ENCODE measurements around the gene LILRA5. TPM values are rescaled to one million over a fixed set of nuclear protein-coding genes. Genes with fewer than 3 reads are reported as not detected.
"Not testable (repeated sequence)": the region's sequence is repeated elsewhere in the genome, so short reads cannot be mapped to it uniquely, and the experiment has no call there.

The LILRA5 gene
- total RNA-seq, 5 donors from 2014 or later (not counting 1 experiment from before 2014, with no cell fraction given): not detected

GRCh38 chr19:54277111-54277615 is 35.8 kb downstream of the LILRA5 start:
- WGBS (ENCODE audit: insufficient coverage): 73% methylated on average over 3 of the region's 15 CpGs
- H3K27me3 Mint-ChIP-seq: peaks cover 33 to 57% of the 10 kb centered on the region in 2 donors
- H3K9me3 Mint-ChIP-seq; H3K4me3 ChIP-seq (ENCODE audit: control insufficient read depth in 1 of 2, extremely low read depth in 1 of 2, low read length in 1 of 2); H3K9me3 ChIP-seq; H3K4me3 Mint-ChIP-seq; H3K27ac ChIP-seq (ENCODE audit: low read length); H3K27ac Mint-ChIP-seq; DNase-seq; CTCF ChIA-PET; H3K36me3 ChIP-seq (ENCODE audit: control insufficient read depth in 2 of 2, extremely low read depth in 1 of 2, insufficient read depth in 1 of 2, low read length in 1 of 2); ATAC-seq (replicated peaks in 1 of 4); H3K4me1 ChIP-seq (ENCODE audit: control insufficient read depth in 1 of 2, extremely low read depth in 1 of 2, insufficient read depth in 2 of 2, low read length in 2 of 2); H3K4me1 Mint-ChIP-seq; H3K36me3 Mint-ChIP-seq; POLR2A ChIA-PET: not testable (repeated sequence)
- H3K27me3 ChIP-seq (replicated peaks in 1 of 2; ENCODE audit: control insufficient read depth in 2 of 2, extremely low read depth in 1 of 2, insufficient read depth in 2 of 2, low read length in 1 of 2): peaks cover 0 to 61% of the 10 kb centered on the region in 2 experiments

GRCh38 chr19:54275951-54276350 is 37.0 kb downstream of the LILRA5 start:
- H3K27me3 Mint-ChIP-seq: peaks cover 28 to 55% of the 10 kb centered on the region in 2 donors
- CTCF ChIA-PET: no interaction called here
- Histone ChIP-seq H3K9me3 (no peaks in the 10 kb centered on the region), H3K4me1 (ENCODE audit: control insufficient read depth in 1 of 2, extremely low read depth in 1 of 2, insufficient read depth in 2 of 2, low read length in 2 of 2) (no peaks in the 10 kb centered on the region), H3K27ac (ENCODE audit: low read length) (no peak overlapping the region), H3K4me3 (ENCODE audit: control insufficient read depth in 1 of 2, extremely low read depth in 1 of 2, low read length in 1 of 2) (no peak overlapping the region), H3K27me3 (replicated peaks in 1 of 2; ENCODE audit: control insufficient read depth in 2 of 2, extremely low read depth in 1 of 2, insufficient read depth in 2 of 2, low read length in 1 of 2) (peaks cover 0 to 57% of the 10 kb centered on the region in 2 experiments), H3K36me3 (ENCODE audit: control insufficient read depth in 2 of 2, extremely low read depth in 1 of 2, insufficient read depth in 1 of 2, low read length in 1 of 2) (no peaks in the 10 kb centered on the region)
- no peak overlapping the region for H3K27ac Mint-ChIP-seq
- H3K36me3 Mint-ChIP-seq: no peaks in the 10 kb centered on the region
- DNase-seq (no peak), ATAC-seq (replicated peaks in 1 of 4) (no peak)
- no peaks in the 10 kb centered on the region for H3K9me3 Mint-ChIP-seq
- WGBS (ENCODE audit: insufficient coverage): no CpG with 5 or more reads among the region's 9 CpGs
- H3K4me3 Mint-ChIP-seq: no peak overlapping the region
- POLR2A ChIA-PET: no interaction called here
- H3K4me1 Mint-ChIP-seq: peaks cover 0 to 2% (median 0%) of the 10 kb centered on the region in 3 donors

DNA sequence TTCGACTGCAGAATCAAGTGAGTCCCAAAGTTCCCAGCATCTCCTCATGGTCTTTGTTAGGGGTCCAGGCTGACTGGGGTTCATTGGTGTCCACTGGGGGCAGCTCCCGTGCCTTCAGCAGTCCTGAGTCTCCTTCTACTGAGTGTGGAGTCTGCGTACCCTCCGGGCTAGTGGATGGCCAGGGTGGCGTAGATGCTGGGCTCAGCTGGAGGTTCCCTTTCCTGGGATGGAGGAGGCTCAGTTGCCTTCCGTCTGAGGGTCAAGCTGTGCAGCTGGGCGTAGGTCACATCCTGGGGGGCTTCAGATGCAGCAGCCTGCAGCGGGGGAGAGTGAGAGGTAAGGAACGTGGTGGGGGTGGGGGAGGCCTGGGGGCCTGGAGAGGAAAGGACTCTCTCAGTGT is 38.5 kb downstream of the LILRA5 start:
- DNase-seq; H3K4me3 Mint-ChIP-seq; POLR2A ChIA-PET; H3K36me3 ChIP-seq (ENCODE audit: control insufficient read depth in 2 of 2, extremely low read depth in 1 of 2, insufficient read depth in 1 of 2, low read length in 1 of 2); H3K4me3 ChIP-seq (ENCODE audit: control insufficient read depth in 1 of 2, extremely low read depth in 1 of 2, low read length in 1 of 2); CTCF ChIA-PET; H3K9me3 Mint-ChIP-seq; H3K9me3 ChIP-seq; ATAC-seq (replicated peaks in 1 of 4); H3K36me3 Mint-ChIP-seq; H3K27ac ChIP-seq (ENCODE audit: low read length); H3K27ac Mint-ChIP-seq; H3K4me1 Mint-ChIP-seq; H3K4me1 ChIP-seq (ENCODE audit: control insufficient read depth in 1 of 2, extremely low read depth in 1 of 2, insufficient read depth in 2 of 2, low read length in 2 of 2): not testable (repeated sequence)
- peaks cover 0 to 43% of the 10 kb centered on the region in 2 experiments for H3K27me3 ChIP-seq (replicated peaks in 1 of 2; ENCODE audit: control insufficient read depth in 2 of 2, extremely low read depth in 1 of 2, insufficient read depth in 2 of 2, low read length in 1 of 2)
- peaks cover 22 to 44% of the 10 kb centered on the region in 2 donors for H3K27me3 Mint-ChIP-seq
- 68% methylated on average over 4 of the region's 9 CpGs for WGBS (ENCODE audit: insufficient coverage)

- Mint-ChIP-seq H3K27ac (no peak overlapping the region), H3K4me1 (no peaks in the 10 kb centered on the region), H3K4me3 (no peak overlapping the region), H3K27me3 (peaks cover 16 to 40% of the 10 kb centered on the region in 2 donors), H3K9me3 (no peaks in the 10 kb centered on the region), H3K36me3 (no peaks in the 10 kb centered on the region)
- Histone ChIP-seq H3K27me3 (replicated peaks in 1 of 2; ENCODE audit: control insufficient read depth in 2 of 2, extremely low read depth in 1 of 2, insufficient read depth in 2 of 2, low read length in 1 of 2) (peaks cover 0 to 38% of the 10 kb centered on the region in 2 experiments), H3K27ac (ENCODE audit: low read length) (no peak overlapping the region), H3K36me3 (ENCODE audit: control insufficient read depth in 2 of 2, extremely low read depth in 1 of 2, insufficient read depth in 1 of 2, low read length in 1 of 2) (no peaks in the 10 kb centered on the region), H3K9me3 (no peaks in the 10 kb centered on the region), H3K4me3 (ENCODE audit: control insufficient read depth in 1 of 2, extremely low read depth in 1 of 2, low read length in 1 of 2) (no peak overlapping the region), H3K4me1 (ENCODE audit: control insufficient read depth in 1 of 2, extremely low read depth in 1 of 2, insufficient read depth in 2 of 2, low read length in 2 of 2) (no peaks in the 10 kb centered on the region)
- ATAC-seq (replicated peaks in 1 of 4) (no peak), DNase-seq (no peak)
- CTCF ChIA-PET: no interaction called here
- 40% methylated on average over 1 of the region's 3 CpGs for WGBS (ENCODE audit: insufficient coverage)
- POLR2A ChIA-PET: no interaction called here
Measured at GRCh38 chr19:54273821-54274220, 39.1 kb downstream of the LILRA5 start.

DNA sequence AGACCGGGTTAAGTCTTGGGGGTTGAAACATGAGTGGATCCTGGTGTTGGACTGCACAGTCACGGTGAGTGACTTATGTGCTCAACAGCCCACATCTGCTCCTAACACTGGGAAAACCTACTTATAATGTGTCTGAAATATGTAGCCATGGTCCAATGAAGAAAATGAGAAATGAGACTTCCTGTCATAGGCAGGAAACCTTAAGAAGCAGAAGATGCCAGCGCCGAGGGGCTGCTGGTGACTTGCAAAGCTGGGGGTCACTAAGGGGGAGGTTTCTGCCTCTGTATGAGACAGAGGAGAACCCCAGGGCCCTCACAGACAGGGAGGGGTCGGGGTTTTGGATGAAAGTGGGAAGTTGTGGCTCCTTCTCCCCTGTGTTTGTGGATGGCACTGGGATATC is 40.8 kb downstream of the LILRA5 start:
- H3K4me3 ChIP-seq (ENCODE audit: control insufficient read depth in 1 of 2, extremely low read depth in 1 of 2, low read length in 1 of 2); DNase-seq; H3K36me3 ChIP-seq (ENCODE audit: control insufficient read depth in 2 of 2, extremely low read depth in 1 of 2, insufficient read depth in 1 of 2, low read length in 1 of 2); H3K9me3 Mint-ChIP-seq; H3K9me3 ChIP-seq; ATAC-seq (replicated peaks in 1 of 4); H3K4me3 Mint-ChIP-seq; H3K4me1 ChIP-seq (ENCODE audit: control insufficient read depth in 1 of 2, extremely low read depth in 1 of 2, insufficient read depth in 2 of 2, low read length in 2 of 2); H3K4me1 Mint-ChIP-seq; H3K27ac ChIP-seq (ENCODE audit: low read length); H3K27ac Mint-ChIP-seq; POLR2A ChIA-PET; H3K36me3 Mint-ChIP-seq: not testable (repeated sequence)
- peaks cover 0 to 24% of the 10 kb centered on the region in 2 experiments for H3K27me3 ChIP-seq (replicated peaks in 1 of 2; ENCODE audit: control insufficient read depth in 2 of 2, extremely low read depth in 1 of 2, insufficient read depth in 2 of 2, low read length in 1 of 2)
- CTCF ChIA-PET: interaction anchor here in 1 of 2 donors (0.6 kb wide), 1 partner anchor 406 kb away, joined by 3 read pairs; no protein-coding TSS in a partner anchor
- WGBS (ENCODE audit: insufficient coverage): 28% methylated on average over 2 of the region's 5 CpGs
- peaks cover 17 to 37% of the 10 kb centered on the region in 2 donors for H3K27me3 Mint-ChIP-seq

DNA sequence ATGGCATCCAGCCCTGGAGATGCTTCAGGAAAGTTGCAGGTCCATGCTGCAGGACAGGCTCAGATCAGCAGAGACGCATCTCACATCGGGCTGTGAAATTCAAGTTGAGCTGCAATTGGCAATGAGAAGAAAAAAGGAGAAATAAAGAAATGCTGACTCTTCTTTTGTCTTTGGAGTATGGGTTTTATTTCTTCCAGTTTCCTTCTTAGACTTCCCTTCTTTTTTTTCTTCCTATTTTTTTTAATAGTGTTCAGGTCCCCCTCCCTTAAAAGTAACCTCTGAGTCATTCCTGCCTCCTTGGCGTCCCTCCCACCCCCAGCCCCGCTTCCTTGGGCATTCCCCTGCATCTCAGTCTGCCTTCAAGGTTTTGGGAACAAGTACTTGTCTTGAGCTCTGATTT is 41.4 kb downstream of the LILRA5 start:
- H3K4me1 ChIP-seq (ENCODE audit: control insufficient read depth in 1 of 2, extremely low read depth in 1 of 2, insufficient read depth in 2 of 2, low read length in 2 of 2); H3K27ac Mint-ChIP-seq; DNase-seq; H3K36me3 Mint-ChIP-seq; H3K9me3 ChIP-seq; H3K36me3 ChIP-seq (ENCODE audit: control insufficient read depth in 2 of 2, extremely low read depth in 1 of 2, insufficient read depth in 1 of 2, low read length in 1 of 2); H3K4me3 ChIP-seq (ENCODE audit: control insufficient read depth in 1 of 2, extremely low read depth in 1 of 2, low read length in 1 of 2); ATAC-seq (replicated peaks in 1 of 4); POLR2A ChIA-PET; H3K4me3 Mint-ChIP-seq; H3K4me1 Mint-ChIP-seq; H3K27ac ChIP-seq (ENCODE audit: low read length); H3K9me3 Mint-ChIP-seq: not testable (repeated sequence)
- peaks cover 0 to 21% of the 10 kb centered on the region in 2 experiments for H3K27me3 ChIP-seq (replicated peaks in 1 of 2; ENCODE audit: control insufficient read depth in 2 of 2, extremely low read depth in 1 of 2, insufficient read depth in 2 of 2, low read length in 1 of 2)
- CTCF ChIA-PET: interaction anchor here in 1 of 2 donors (0.6 to 0.7 kb wide), 2 partner anchors 11 to 406 kb away, joined by 3 read pairs; no protein-coding TSS in a partner anchor
- peaks cover 17 to 32% of the 10 kb centered on the region in 2 donors for H3K27me3 Mint-ChIP-seq
- no CpG with 5 or more reads among the region's 4 CpGs for WGBS (ENCODE audit: insufficient coverage)

- no peaks in the 10 kb centered on the region for H3K9me3 ChIP-seq
- H3K36me3 Mint-ChIP-seq: no peaks in the 10 kb centered on the region
- no peak overlapping the region for H3K27ac ChIP-seq (ENCODE audit: low read length)
- H3K27me3 ChIP-seq (replicated peaks in 1 of 2; ENCODE audit: control insufficient read depth in 2 of 2, extremely low read depth in 1 of 2, insufficient read depth in 2 of 2, low read length in 1 of 2): peaks cover 0 to 24% of the 10 kb centered on the region in 2 experiments
- H3K36me3 ChIP-seq (ENCODE audit: control insufficient read depth in 2 of 2, extremely low read depth in 1 of 2, insufficient read depth in 1 of 2, low read length in 1 of 2): no peaks in the 10 kb centered on the region
- whole genome bisulfite sequencing (ENCODE audit: insufficient coverage): 68% methylated on average over 5 of the region's 8 CpGs
- DNase-seq (peak in 1 of 35 experiments; percentile 34), ATAC-seq (replicated peaks in 1 of 4) (no peak)
- H3K27me3 Mint-ChIP-seq: peaks cover 20 to 32% of the 10 kb centered on the region in 2 donors
- no peak overlapping the region for H3K4me3 ChIP-seq (ENCODE audit: control insufficient read depth in 1 of 2, extremely low read depth in 1 of 2, low read length in 1 of 2)
- H3K4me1 ChIP-seq (ENCODE audit: control insufficient read depth in 1 of 2, extremely low read depth in 1 of 2, insufficient read depth in 2 of 2, low read length in 2 of 2): peaks cover 0 to 1% of the 10 kb centered on the region in 2 experiments
- CTCF ChIA-PET: interaction anchor here in 1 of 2 donors (0.7 kb wide), 1 partner anchor 11 kb away, joined by 3 read pairs; no protein-coding TSS in a partner anchor
- POLR2A ChIA-PET: no interaction called here
- H3K4me1 Mint-ChIP-seq: no peaks in the 10 kb centered on the region
- H3K27ac Mint-ChIP-seq: no peak overlapping the region
- H3K9me3 Mint-ChIP-seq: no peaks in the 10 kb centered on the region
- no peak overlapping the region for H3K4me3 Mint-ChIP-seq
Measured at GRCh38 chr19:54271106-54271505, 41.9 kb downstream of the LILRA5 start.

All from T-cell (primary cell).